GM23248 (cell line): Measurements from ENCODE around the gene MARCHF7.

ENCODE experiments used
- EZH2 ChIP-seq: fragments of 200-600 bp; sonication (generic); IDR thresholded peaks from 2 replicates; pipeline ENCODE4 v1.6.1; 2018; ENCODE audit warnings: antibody characterized with exemption, mild to moderate bottlenecking; ENCODE audit not compliant: insufficient read depth, poor library complexity, severe bottlenecking
- EZH2phosphoT487 ChIP-seq: fragments of 200-600 bp; sonication (generic); IDR thresholded peaks from 2 replicates; pipeline ENCODE4 v1.6.1; 2018; ENCODE audit warnings: antibody characterized with exemption, moderate library complexity, mild to moderate bottlenecking, low read depth; ENCODE audit not compliant: insufficient read depth

- no peak for TF ChIP-seq EZH2phosphoT487
- no peak for TF ChIP-seq EZH2
These were observed 49.8 kb downstream of the MARCHF7 start for GRCh38 chr2:159762075-159762474.
